Measurements from ENCODE around the gene PEX12.

DNA sequence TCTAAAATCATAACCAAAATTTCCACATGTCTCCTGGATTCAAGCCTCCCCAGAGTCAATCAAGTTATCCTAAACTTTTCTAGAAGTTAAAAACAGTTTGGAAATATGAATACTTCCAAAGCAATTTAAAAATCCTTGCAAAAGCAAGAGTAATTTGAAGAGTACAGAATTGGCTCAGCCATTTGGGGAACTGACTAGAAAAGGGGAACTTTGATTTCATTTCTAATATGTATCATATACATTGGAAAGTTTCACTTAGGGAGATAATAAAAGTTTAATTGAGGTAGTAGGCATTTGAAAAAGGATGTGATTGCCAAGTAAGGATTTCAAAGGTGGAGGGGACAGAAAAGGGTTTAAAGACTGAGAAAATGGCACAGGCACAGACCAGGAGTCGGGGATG lies 31.9 kb downstream of the PEX12 start:
- no peak for TF ChIP-seq CTCF (IDR thresholded peaks at IDR 0.05; ENCODE audit: insufficient read depth, low read depth, low read length)
- no peak for TF ChIP-seq EZH2 (IDR thresholded peaks at IDR 0.05; ENCODE audit: insufficient read depth, low read length)

Measured in astrocyte (in vitro differentiated cells and primary cell).